DOHH2 (cell line): ENCODE data around the gene FANCB.

Source experiments
- EZH2phosphoT487 ChIP-seq: fragments of 200-600 bp; sonication (generic); IDR thresholded peaks from 2 replicates; pipeline ENCODE4 v1.6.1; 2017; ENCODE audit warnings: borderline replicate concordance, mild to moderate bottlenecking, antibody characterized with exemption, low read length, moderate library complexity, mixed read lengths
- TF ChIP-seq, protein P1 (sequence below): fragments of 200-600 bp; sonication (generic); IDR thresholded peaks from one replicate; pipeline ENCODE4 v1.5.1; 2014; ENCODE audit warnings: antibody characterized with exemption, mild to moderate bottlenecking, low read depth, low read length; ENCODE audit not compliant: poor library complexity, severe bottlenecking

DNA sequence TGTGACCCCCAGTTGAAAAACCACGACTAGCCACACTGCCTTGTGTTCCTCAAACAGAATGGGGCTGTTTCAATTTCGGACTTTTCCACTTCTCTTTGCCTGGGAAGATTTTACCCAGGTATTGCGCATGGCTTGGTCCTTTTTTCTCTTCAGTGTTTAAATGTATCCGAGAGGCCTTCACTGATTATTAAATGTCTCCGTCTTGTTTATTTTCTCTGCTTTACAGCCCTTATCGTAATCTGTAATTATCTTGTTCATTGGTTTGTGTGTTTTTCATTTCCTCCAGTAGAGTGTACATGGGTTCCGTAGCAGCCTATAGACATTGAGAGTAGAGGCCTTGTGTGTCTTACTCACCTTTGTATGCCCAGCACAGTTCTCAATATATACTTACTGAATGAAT, 2.8 kb upstream of the FANCB start:
- TF ChIP-seq, protein P1, sequence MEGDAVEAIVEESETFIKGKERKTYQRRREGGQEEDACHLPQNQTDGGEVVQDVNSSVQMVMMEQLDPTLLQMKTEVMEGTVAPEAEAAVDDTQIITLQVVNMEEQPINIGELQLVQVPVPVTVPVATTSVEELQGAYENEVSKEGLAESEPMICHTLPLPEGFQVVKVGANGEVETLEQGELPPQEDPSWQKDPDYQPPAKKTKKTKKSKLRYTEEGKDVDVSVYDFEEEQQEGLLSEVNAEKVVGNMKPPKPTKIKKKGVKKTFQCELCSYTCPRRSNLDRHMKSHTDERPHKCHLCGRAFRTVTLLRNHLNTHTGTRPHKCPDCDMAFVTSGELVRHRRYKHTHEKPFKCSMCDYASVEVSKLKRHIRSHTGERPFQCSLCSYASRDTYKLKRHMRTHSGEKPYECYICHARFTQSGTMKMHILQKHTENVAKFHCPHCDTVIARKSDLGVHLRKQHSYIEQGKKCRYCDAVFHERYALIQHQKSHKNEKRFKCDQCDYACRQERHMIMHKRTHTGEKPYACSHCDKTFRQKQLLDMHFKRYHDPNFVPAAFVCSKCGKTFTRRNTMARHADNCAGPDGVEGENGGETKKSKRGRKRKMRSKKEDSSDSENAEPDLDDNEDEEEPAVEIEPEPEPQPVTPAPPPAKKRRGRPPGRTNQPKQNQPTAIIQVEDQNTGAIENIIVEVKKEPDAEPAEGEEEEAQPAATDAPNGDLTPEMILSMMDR: no peak
- no peak for TF ChIP-seq EZH2phosphoT487
